ENCODE results near the gene SPA17.

The SPA17 gene

DNA sequence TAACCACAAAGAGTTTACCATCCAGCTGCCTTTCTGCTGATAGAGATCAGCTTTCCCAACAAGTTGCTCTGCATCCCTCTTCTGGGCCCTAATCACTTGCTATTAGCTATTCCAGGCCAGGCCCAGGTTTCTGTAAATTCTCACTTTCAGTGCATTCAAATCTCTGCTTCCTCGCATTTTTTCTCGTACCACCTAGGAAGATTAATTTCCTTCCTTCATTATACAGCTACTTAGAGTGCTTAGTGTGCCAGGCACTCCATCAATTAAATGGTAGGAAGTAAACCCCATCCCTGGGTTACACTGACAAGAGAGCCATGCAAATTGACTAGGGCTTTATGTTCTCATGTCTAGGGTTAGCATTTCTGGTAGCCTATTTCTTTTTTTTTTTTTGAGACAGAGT lies 9.8 kb upstream of the SPA17 start:
- DNase-seq, result no peak

DNA sequence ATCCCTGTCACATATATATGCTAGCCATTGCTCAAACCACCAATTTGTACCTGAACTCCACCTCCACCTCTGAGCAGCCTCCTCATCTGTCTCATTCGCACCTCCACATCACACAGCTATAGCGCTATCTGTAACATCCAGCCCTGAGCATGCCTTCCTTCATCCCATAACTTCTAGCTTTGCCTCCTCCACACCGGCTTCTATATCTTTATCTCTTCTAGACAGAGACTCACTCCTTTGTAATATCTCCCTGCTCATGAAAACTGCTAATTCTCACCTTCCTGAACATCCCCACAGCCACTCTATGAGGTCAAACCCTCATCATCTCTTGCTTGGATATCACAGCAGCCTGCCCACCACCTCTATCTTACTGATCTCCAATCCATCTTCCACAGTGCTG lies 6.1 kb upstream of the SPA17 start:
- no peak for DNase-seq

DNA sequence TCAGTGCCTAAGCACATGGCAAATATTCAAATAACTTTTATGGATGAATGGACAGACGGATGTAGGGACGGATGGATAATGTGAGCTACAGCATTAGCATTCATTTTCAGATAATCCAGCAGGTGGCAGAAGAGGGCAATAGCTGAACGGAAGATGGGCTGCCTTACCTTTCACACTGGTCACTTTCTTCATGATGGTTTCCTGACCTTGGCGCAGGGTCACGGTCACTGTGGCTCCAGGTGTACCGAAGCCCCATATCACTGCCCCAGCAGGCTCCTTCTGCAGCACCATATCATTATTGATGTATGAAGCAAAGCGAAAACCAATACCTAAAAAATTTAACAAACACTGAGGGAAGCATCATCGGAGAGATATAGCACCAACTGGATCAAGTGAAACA lies 4.5 kb upstream of the SPA17 start:
- peak; percentile 69 for DNase-seq

DNA sequence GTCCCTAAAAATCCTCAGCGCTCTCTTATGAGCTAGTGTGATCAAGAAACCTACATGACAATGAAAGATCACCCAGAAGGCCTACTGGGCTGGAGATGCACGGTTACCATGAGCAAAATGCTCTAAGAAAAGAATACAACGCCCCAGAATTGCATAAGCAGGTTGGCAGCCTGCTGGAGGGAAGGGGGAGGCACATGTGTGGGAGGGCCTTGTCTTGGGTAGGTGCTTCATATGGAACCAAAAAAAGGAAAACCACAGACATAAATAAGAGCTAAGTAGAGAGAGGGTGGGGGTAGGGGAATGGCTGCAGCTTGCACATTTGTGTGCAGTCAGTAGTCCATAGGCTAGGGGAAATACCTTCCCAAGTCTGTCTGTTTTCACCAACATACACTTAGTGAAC lies 3.0 kb upstream of the SPA17 start:
- peak; percentile 100 for DNase-seq

DNA sequence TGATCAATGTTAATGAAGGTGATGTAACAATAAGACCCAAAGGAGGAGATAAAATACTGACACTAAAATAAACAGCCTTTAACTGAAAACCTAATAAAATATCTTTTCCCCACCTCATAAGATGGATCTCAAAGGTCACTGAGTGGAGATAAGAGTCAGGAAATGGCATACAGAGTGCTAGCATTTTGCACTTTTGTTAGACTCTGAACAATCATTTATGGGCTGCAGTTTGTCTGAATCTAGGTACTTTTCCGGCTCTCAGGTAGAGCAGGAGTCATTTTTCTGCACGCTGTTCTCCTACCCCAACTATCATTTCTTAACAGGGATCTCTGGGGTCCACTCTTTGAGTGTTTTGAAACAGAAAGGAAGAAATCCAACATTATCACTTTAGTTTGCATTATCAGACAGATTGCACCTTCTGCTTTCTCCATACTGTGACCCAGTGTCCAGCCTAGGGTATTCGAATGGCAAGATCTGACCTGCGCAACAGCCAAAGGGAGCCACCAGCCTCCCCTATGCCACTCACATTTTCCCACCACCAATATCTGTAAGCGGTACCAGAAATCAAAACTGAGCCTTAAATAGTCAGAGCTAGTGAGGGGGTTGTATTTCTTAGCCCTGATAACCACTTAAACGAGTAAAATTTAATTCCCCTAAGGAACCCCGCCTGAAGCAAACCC lies 1.0 kb upstream of the SPA17 start:
- DNase-seq, result no peak

DNA sequence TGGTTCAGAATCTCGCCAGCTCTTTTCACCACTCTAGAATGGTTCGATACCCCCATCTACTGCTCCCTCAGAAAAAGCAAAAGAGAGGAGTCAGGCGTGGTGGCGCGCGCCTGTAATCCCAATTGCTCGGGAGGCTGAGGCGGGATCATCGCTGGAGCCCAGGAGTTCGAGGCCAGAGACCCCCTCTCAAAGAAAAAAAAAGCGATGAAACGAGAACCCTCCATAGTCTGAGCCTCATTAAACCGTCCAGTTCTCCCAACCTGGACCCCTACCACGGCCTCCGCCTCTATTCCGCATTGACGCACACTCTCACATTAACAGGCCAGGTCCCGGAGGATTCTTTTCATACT lies 439 bp downstream of the SPA17 start:
- DNase-seq, result no peak

DNA sequence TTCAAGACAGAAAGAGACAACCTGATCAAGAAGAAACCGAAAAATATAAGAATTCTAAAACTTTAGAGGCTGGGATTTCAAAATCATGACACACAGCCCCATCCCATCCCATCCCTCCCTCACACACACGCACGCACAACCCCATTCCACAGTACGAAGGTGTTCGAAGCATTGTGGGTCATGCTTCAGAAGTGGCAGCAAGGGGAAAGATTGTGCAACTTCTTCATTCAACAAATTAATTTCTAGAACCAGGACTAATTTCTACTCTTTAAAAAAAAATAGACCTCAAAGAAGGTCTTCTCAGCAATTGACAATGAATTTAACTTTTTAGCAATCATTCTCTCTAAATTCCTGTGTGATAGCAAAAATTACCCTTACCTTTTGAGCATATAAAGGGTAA lies 867 bp downstream of the SPA17 start:
- DNase-seq, result no peak

DNA sequence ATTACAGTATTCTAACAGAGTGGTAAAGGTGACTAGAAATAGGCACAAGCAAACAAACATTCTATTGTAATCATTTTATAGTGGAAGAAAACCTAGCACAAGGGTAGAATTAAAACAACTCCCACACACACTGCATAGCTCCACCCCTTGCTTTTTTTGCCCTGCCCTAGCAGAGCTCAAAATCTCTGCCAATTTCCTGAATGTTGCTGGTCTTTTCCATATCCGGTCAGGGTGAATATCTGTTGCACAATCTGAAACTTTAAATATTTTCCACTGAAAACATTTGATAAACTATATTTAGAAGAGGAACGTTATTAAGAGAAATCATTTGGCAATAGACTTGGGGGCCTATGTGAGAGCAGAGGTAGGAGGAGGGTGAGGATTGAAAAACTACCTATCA lies 2.7 kb downstream of the SPA17 start:
- DNase-seq, result no peak

DNA sequence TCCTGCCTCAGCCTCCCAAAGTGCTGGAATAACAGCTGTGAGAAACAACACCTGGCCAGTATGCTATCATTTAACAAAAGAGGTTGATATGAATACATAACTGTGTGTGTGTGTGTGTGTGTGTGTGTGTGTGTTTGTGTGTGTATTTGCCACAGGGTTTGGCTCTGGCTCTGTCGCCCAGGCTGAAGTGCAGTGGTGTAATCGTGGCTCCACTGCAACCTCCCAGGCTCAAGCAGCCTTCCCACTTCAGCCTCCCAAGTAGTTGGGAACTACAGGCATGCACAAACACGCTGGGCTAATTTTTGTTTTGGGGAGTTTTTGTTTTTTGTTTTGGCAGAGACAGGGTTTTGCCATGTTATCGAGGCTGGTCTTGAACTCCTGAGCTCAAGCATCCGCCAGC lies 4.7 kb downstream of the SPA17 start:
- no peak for DNase-seq

DNA sequence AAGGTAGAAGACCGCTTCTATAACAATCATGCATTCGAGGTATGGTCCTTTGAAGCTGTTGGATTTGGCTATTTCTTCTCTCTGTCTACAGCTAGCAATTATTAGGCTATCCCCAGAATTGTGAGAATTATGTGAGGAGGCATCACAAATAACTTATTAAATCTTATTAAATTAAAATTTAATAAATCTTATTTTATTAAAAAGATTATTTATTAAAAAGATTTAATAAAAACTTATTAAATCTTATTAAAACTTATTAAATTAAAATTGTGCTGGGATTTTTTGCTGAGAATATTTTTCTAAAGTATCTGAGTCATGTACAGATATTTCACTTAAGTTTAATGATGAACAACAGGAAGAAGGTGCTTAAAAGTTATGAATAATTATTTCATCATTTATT lies 7.7 kb downstream of the SPA17 start:
- no peak for DNase-seq

DNA sequence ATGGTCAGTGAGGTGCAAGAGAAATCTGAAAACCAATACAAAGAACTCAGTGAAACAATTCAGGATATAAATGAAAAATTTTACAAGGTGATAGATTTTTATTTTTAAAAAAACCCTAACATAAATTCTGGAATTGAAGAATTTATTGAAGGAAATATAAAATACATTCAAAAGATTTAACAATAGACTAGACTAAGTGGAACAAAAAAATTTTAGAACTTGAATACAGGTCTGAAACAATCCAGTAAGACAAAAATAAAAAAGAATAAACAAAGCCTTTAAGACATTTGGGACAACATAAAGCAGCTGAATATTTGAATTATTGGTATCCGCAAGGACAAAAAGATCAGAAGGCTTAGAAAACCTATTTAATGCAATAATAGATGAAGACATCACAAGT lies 8.7 kb downstream of the SPA17 start:
- no peak for DNase-seq

DNA sequence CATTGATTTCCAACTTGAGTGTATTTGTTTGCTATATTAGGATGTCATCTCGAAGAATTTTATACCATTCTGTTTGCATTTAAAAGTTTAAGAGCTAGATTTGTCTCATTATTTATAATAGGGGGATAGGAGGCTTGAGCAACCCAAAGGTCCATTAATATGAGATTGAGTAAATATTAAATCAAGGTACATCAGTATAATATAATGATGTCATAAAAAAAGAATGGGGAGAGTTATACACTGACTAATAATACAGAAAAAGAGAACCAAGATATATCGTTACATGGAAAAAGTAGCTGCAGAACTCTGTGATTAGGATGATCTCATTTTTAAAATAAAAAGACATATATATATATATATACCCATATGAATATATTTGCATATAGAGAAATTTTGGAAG lies 19.4 kb downstream of the SPA17 start:
- DNase-seq, result no peak

DNA sequence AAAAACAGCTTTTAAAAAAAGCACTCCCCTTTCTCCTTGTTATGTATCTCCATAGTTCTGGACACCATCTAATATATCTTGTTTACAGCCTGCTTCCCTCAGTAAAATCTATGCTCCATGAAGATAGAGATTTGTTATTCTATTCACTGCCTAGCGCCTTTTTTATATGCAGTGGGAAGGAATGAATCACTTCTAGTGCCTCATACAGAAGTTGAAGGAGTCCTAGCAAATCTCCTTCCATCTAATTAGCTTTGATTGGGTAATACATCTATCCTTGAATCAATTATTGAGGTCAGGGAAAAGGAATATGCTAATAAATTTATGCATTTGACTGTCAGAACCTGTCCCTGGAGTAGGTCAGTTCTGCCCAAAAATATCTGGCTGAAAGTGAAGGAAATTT lies 25.8 kb downstream of the SPA17 start:
- no peak for DNase-seq

DNA sequence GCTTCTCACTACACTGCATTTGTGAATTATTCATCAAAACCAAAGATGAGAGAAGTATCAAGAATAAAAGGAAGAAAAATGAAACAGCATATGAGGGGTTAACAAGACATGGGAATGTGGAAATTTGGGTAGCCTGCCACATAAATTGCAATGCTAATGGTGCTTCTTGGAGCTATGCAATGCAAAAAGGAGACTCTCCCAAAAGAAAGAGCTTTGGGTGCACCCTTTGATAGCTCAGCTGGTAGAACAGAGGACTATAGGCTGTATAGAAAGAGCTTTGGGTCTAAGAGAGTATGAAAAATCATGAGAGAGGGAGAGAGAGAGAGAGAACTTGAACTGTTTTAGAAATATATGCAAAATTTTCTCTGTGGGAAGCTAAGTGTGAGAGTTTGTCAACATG lies 26.3 kb downstream of the SPA17 start:
- DNase-seq, result no peak

DNA sequence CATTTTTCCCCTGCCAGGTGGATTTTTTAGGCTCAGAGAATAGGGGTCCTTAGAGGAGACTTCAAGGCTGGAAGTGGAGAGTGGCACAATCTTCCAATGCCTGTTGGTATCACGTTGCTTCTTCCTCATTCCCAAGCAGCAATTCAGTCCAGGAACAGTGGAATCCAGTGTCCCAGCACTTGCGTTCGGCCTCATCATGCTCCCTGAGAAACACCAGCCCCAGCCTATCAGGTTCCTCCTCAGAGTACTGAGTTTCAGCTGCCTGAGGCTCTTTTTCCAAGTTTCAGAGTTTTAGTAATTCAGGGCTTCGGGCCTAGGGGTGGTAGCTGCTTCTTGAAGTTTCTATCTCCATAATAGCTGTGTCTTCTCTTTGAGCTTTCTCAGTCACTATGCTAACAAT lies 34.1 kb downstream of the SPA17 start:
- DNase-seq, result no peak

DNA sequence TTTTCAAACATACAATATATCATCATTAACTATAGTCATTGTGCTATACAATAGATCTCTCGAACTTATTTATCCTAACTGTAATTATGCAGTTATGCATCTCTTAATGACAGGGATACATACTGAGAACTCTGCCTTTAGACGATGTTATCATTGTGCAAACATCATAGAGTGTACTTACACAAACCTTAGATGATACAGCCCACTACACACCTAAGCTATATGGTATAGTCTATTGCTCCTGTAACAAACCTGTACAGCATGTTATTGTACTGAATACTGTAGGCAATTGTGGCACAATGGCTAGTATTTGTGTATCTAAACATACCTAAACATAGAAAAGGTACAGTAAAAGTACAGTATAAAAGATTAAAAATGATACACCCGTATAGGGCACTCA lies 38.7 kb downstream of the SPA17 start:
- no peak for DNase-seq

DNA sequence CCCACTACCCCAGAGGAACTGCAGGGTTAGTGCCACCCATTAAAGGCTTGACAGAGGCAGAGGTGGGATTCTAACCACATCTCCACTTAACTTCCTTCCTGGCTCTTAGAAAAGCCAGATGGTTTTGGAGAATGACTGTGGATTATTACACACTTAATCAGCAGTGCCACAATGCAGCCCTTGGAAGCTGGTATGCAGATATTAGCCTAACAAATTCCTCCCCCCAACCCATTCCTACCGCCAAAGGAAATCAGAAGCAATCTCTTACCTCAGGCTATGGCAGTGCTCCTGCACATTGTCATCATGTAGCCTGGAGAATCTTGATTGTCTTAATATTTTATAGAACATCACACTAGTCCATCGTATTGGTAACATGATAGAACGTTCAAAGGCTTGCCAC lies 42.9 kb downstream of the SPA17 start:
- peak; percentile 48 for DNase-seq

DNA sequence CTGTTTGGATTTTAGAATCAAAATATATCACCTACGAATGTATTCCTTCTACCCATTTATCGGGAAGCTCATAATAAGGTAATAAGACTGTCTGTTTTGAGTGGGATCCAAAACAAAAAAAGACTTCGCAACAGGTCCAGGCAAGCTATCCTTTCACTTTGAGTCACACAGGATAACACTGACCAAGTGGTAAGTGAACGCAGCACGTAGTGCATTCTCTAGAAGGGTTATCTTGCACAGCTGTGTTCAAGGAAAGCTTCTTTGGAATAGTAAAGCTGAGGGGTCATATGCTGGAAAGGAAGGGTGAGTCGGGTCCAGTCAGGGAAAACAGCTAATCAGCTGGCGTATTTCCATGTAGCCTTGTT lies 43.7 kb downstream of the SPA17 start:
- no peak for DNase-seq

DNA sequence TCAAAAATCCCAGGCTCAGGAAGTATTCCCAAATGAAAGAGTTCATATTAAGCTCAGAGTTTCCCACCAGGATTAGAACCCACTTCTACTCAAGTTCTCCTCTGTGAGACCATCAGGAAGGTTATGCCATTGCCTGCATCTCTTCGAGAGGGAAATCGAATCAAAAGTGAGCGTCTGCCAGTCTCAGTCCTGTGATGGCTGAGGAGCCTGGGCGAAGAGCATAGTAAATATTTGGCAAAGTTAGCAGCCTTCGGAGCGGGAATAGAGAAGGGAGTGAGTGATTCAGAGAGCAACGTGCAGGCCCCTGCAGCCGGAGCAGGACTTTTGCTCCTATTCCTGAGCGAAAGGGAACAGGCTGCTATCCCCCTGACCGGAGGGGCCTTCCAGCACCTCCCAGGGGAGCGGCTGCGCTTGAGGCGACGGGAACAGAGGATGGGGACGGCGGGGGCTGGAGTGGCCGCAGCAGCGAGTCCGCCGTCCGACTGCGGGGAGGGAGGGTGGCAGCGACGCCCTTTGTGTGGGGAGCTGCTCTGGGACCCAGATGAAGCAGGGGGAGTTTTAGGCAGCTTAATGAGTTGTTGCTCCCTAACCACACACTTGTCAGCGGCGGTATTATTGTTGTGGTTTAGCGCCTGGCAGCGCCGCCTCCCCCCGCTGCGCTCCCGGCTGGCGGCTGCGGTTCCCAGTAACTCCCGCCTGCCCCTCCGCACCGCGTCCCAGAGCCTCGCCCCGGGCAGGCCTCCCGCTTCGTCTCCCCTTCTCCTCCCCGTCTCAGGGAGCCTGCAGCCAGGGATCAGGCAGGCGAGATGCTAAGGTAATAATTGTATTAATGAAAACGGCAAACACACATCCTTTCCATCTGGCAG lies 44.3 kb downstream of the SPA17 start:
- DNase-seq, result peak; percentile 54

DNA sequence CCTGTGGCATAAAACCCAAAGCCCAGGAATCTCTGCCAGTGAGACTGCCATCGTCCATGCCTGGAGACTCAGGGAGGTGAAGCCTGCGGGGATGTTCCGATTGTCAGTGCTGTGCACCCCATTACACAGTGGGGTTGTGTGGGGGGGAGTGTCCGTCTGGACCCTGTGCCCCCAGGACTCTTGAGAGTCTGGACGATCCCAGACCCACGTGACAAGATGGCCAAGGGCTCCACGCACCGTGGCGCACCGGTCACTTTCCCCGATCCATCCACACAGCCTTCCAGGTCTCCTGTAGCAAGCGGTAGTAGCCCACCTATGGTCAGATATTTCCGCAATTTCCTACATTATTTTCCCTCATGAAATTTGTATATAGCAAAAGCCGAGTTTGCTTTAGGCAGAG lies 45.1 kb downstream of the SPA17 start:
- no peak for DNase-seq

DNA sequence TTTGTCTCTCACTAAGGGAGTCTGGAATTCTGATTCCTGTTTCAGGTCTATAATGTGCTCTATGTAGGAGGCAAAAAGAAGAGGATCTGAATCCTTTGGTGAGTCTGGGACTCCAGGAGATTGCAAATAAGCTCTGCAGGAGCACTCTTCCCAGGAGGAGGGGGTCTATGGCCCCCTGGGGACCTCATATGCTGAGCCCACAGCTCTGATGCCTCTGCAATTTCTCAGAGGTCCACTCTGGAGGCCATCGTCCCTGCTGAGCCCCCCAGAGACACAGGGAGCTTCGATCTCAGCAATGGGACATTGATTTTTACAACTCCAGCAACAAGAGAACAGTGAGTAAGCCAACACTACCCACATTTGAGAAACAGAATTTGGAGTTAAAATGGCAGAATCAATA lies 45.8 kb downstream of the SPA17 start:
- no peak for DNase-seq

DNA sequence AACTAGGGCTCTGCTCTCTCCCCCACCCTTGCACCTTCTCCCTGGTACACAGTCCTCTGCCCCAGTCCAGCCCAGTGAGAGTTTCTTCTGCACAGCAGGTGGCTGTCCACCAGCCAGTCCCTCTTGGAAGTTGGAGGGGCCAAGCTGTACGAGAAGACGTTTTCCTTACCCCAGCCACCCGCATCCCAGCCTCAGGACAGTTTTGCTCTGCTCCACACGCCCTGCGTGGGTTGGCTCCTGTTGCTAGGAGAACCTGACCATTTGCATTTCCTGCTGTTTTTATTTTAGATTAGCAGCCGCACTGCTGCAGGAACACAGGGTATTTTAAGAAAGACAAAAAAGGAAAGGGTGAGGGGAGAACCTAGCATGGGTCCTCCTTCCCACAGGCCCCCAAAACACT lies 48.5 kb downstream of the SPA17 start:
- no peak for DNase-seq

DNA sequence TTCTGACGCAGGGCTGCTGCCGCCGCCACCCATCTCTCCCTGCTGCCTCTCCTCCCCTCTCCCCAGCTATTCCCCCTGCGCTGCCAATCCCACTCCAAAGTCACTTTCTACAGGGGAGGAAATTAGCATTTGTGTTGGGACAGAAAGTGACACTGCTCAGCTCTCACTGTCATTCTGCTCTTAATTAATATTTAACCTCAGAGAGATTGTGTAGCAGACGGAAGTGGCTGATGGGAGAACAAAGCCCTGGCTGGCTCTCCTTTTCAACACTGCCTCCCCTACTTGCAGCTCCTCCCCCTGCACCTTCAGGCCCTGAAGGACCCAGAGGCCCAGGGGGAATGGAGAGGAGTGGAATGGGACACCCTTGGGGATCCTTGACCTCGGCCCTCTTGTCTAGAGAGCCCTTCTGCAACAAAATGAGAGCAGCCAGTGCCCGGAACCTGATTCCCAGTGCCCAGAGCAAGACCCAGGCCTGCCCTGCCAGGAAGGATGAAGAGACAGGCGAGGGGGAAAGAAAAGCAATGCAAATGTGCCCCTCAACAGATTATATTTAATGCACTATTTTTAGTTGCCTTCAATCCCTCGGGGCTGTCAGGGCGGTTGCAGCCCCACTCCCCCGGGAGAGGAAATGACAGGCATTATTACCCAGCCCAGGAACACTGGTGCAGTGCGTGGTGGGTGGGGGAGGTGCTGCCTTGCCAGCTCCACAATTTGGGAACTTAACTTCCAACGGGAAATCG lies 51.4 kb downstream of the SPA17 start:
- peak; percentile 62 for DNase-seq

DNA sequence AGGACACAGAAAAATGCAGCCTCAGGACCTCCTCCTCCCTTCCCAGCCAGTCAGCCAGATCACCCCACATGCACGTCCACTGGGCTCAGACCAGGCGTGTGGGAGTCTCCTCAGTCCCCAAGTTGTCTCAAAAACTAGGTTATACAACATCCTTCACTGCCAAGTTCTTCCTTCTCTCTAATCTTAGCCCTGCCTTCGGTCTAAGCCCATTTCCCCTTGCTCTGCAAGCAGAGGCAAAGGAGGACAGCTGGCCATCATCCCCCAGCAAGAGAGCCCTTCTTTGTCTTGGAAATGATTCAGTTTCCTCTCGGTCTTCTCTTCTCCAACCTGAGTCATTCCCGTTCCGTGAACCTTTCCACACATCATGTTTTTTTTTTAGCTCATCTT lies 52.0 kb downstream of the SPA17 start:
- peak; percentile 90 for DNase-seq
